HFFc6 (cell line): ENCODE data around the gene NDRG3. TPM values are rescaled to one million over a fixed set of nuclear protein-coding genes. Genes with fewer than 3 reads are reported as not detected.

Experiments
- DNase-seq: peaks from one replicate; pipeline ENCODE4 v3.0.0-alpha.2; 2018
- H3K27ac Mint-ChIP-seq: 2 replicates; pipeline ENCODE4 v1.8.0; 2020; ENCODE audit warnings: mild to moderate bottlenecking, mixed read lengths
- H3K27me3 Mint-ChIP-seq: 2 replicates; pipeline ENCODE4 v1.8.0; 2021; ENCODE audit warnings: mild to moderate bottlenecking, moderate library complexity, mixed read lengths; ENCODE audit not compliant: insufficient read depth
- H3K36me3 Mint-ChIP-seq: 2 replicates; pipeline ENCODE4 v1.8.0; 2021; ENCODE audit warnings: low read depth, mixed read lengths
- H3K4me1 Mint-ChIP-seq: 2 replicates; pipeline ENCODE4 v1.8.0; 2020; ENCODE audit warnings: low read depth, mixed read lengths
- H3K4me3 Mint-ChIP-seq: 2 replicates; pipeline ENCODE4 v1.8.0; 2020; ENCODE audit warnings: mild to moderate bottlenecking, moderate library complexity, mixed read lengths
- H3K9me3 Mint-ChIP-seq: 2 replicates; pipeline ENCODE4 v1.8.0; 2020; ENCODE audit warnings: mild to moderate bottlenecking, mixed read lengths
- CTCF ChIP-seq: fragments of 200-600 bp; sonication (generic); IDR thresholded peaks from 2 replicates; pipeline ENCODE4 v1.5.0; 2021; ENCODE audit warnings: antibody characterized with exemption, mild to moderate bottlenecking
- total RNA-seq, 6 experiments: library from RNA; stranded (reverse); fragmentation: NEBNext Ultra II Directional; extraction: Animal tissue kit (Norgen Biotek cat#: 25700); gene quantifications; 2 replicates in 1 of 6; 3 replicates in 5 of 6; pipeline ENCODE4 v1.2.3, GENCODE V29; 2021

NDRG3 gene
- total RNA-seq, 6 experiments from 2014 or later = 32.8 to 42.3 (median 37.2) TPM

DNA sequence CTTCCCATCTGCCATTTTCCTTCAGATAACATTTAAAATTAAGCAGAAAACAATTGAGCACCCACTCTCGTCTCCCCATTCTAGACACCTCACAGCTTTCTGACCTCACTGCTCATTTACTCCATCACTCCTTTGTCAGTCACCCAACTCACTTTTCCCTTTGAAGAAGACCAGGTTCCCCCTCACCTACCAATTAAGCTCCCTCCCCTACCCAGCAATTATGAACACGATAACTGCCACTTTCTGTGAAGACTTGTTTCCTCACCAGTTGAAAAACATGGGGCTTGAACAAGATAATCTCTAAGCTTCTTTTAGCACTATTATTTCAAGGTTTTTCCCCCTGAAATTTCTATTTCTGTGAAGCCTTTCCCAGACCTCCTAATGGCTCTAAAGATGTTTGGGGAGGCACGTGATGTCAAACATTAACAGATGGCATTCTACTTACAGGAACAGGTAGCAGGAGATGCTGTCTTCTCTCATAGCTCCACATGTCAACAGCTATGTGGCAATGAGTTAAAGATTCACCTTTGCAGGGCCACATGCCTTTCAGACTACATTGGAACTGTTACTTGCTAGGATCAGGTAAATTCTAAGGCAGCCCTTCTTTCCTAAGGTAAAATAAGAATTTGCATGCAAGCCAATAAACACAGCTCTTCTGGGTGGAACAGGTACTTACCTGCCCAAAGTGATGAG, 75.1 kb downstream of the NDRG3 start:
- no peaks in the 10 kb centered on the region for H3K36me3 Mint-ChIP-seq
- H3K27ac Mint-ChIP-seq = no peak overlapping the region
- H3K4me1 Mint-ChIP-seq = no peaks in the 10 kb centered on the region
- DNase-seq = no peak
- no peaks in the 10 kb centered on the region for H3K27me3 Mint-ChIP-seq
- no peak overlapping the region for H3K4me3 Mint-ChIP-seq
- no peaks in the 10 kb centered on the region for H3K9me3 Mint-ChIP-seq
- no peak for TF ChIP-seq CTCF

DNA sequence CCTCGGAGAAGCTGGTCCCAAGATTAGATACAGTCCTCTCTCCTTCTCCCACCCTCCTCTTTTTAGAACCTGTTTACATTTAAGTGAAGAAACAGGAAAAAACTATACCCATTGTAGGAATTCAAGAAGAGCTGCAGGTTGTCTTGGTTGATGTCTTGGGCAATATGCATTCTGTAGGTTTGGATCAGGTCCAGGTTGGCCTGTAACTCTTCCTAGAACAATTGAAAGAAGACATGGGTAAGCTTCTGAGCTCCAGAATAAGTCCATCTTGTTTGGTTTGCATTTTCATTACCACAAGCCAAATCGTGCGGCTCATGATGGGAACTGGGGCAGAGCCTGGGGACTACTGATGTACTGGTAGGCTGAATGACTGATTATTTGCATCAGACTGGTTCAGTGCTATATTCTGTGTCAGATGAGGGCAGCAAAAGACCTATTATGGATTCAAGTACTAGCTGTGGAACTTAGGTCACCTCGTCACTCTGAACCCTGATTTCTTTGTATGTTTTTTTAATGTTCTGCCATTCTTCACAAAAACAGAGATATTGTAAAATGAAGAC, 79.6 kb downstream of the NDRG3 start:
- Mint-ChIP-seq H3K4me1 (no peaks in the 10 kb centered on the region), H3K9me3 (no peaks in the 10 kb centered on the region), H3K36me3 (no peaks in the 10 kb centered on the region; the same call in 1 of the 2 replicates), H3K4me3 (no peak overlapping the region), H3K27ac (no peak overlapping the region), H3K27me3 (no peaks in the 10 kb centered on the region; the same call in 1 of the 2 replicates)
- TF ChIP-seq CTCF = peak; percentile 25; the same call in 1 of the 2 replicates
- peak; percentile 11 for DNase-seq

DNA sequence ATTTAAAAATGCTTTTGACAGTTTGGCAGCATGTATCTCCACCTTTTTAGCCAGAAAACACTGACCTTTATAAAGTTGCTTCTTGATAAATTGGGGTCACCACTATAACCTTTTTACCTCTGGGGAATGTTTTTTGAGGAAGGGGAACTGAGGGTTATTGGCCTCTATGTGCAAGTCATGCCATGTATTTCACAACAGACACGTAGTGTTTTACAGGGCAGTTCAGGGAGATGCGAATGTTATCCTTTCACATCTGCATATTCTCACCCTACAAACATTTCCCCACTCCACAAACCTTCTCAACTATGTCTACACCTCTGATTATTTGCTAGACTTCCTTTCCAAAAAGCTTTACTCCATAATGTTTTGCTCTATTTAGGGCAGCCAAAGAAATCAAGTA, 82.9 kb downstream of the NDRG3 start:
- TF ChIP-seq CTCF = no peak
- no peaks in the 10 kb centered on the region; the same call in 1 of the 2 replicates for H3K27me3 Mint-ChIP-seq

DNA sequence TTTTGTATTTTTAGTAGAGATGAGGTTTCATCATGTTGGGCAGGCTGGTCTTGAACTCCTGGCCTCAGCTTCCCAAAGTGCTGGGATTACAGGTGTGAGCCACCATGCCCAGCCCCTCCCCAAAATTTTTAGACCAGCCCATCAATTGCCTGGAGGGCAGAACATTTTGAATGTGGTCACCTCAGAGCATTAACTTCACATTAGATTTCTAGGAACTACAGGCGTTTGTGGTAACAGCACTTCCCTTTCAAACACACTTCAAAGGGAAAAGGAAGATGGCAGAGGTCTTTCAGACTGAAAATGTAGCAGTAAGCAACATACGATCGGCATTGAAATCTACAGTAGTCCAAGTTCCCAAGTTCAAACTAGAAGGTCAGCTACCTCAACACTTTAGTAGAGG, 87.6 kb downstream of the NDRG3 start:
- H3K27me3 Mint-ChIP-seq = no peaks in the 10 kb centered on the region; the same call in 1 of the 2 replicates
- DNase-seq = no peak
- no peak overlapping the region for H3K27ac Mint-ChIP-seq
- H3K4me1 Mint-ChIP-seq = no peaks in the 10 kb centered on the region
- H3K9me3 Mint-ChIP-seq = no peaks in the 10 kb centered on the region
- no peak for TF ChIP-seq CTCF
- H3K4me3 Mint-ChIP-seq = no peak overlapping the region
- no peaks in the 10 kb centered on the region; the same call in none of the 2 replicates for H3K36me3 Mint-ChIP-seq

More for the DNA sequence above, 82.9 kb downstream of the NDRG3 start:
- H3K36me3 Mint-ChIP-seq = no peaks in the 10 kb centered on the region; the same call in none of the 2 replicates
- no peak overlapping the region for H3K4me3 Mint-ChIP-seq
- no peak for DNase-seq
- no peaks in the 10 kb centered on the region for H3K9me3 Mint-ChIP-seq
- H3K27ac Mint-ChIP-seq = no peak overlapping the region
- H3K4me1 Mint-ChIP-seq = no peaks in the 10 kb centered on the region

DNA sequence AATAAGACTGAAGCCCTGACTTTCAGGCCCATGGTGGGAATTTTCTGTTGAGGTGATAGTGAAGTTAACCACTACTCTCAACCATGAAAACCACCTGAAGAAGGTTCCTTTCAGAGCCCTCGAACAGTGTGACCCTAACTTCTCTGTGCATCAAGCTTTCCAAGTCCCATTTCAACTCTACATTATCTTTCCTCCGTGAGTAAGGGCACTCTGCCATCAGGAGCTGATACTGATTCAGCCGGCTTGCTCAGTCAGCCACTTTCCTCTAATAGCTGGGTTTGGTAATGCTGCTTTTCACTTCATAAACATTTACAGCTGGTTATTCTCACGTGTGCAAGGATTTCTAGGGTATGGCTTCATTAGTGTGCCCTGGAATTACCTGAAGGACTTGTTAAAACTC, 89.2 kb downstream of the NDRG3 start:
- Mint-ChIP-seq H3K4me3 (no peak overlapping the region), H3K36me3 (no peaks in the 10 kb centered on the region; the same call in none of the 2 replicates), H3K27ac (no peak overlapping the region), H3K4me1 (no peaks in the 10 kb centered on the region), H3K9me3 (no peaks in the 10 kb centered on the region), H3K27me3 (no peaks in the 10 kb centered on the region; the same call in 1 of the 2 replicates)
- no peak for DNase-seq
- no peak for TF ChIP-seq CTCF
